Adrenal gland (tissue), 5 donors: ENCODE measurements around the gene ACTL6B.

ENCODE experiments used
- CTCF ChIP-seq, 6 experiments: fragments of 450-650 bp in 4 of 6; fragments of 200-600 bp in 2 of 6; sonication (generic) in 1 of 6; IDR thresholded peaks; 1 replicate in 5 of 6; 2 replicates in 1 of 6; pipeline versions ENCODE4 v1.5.1 to v1.8.0; 2016 to 2021; ENCODE audit warnings: antibody characterized with exemption in 6 of 6, mild to moderate bottlenecking in 2 of 6, moderate library complexity in 1 of 6
- POLR2A ChIP-seq, 2 donors: fragments of 450-650 bp; IDR thresholded peaks; one replicate each; pipeline ENCODE4 v1.6.1; 2017; ENCODE audit warnings: antibody characterized with exemption in 2 of 2, mild to moderate bottlenecking in 2 of 2, moderate library complexity in 1 of 2
- donor health status: DM: no; HTN: no; CAD: no.

- TF ChIP-seq POLR2A (IDR thresholded peaks at IDR 0.05) = no peak
- no peak for TF ChIP-seq CTCF (IDR thresholded peaks at IDR 0.05)
These were observed 36.3 kb upstream of the ACTL6B start for GRCh38 chr7:100692578-100692961.
